ENCODE results near the gene ACRBP. TPM values are rescaled to one million over a fixed set of nuclear protein-coding genes. Genes with fewer than 3 reads are reported as not detected.
"Not testable (repeated sequence)": the region's sequence is repeated elsewhere in the genome, so short reads cannot be mapped to it uniquely, and the experiment has no call there.

Gene ACRBP
- polyA plus RNA-seq, 5 donors = 5.5 to 7.4 (median 6.5) TPM

- no peak for DNase-seq
Observed at GRCh38 chr12:6615802-6616201, 31.4 kb downstream of the ACRBP start.

- DNase-seq = no peak
Observed at GRCh38 chr12:6614513-6615172, 32.6 kb downstream of the ACRBP start.

- DNase-seq = peak; percentile 97 to 98
Observed at GRCh38 chr12:6613776-6614512, 33.3 kb downstream of the ACRBP start.

GRCh38 chr12:6613015-6613775, 34.0 kb downstream of the ACRBP start:
- DNase-seq = peak; percentile 88

- no peak for DNase-seq
Observed at GRCh38 chr12:6612652-6613014, 34.6 kb downstream of the ACRBP start.

GRCh38 chr12:6612247-6612646, 35.0 kb downstream of the ACRBP start:
- no peak for DNase-seq

GRCh38 chr12:6608592-6609281, 38.5 kb downstream of the ACRBP start:
- DNase-seq = no peak

GRCh38 chr12:6607751-6608591, 39.3 kb downstream of the ACRBP start:
- DNase-seq = peak; percentile 82 to 86

- peak in 1 of 2 donors; percentile 39 for DNase-seq
Observed at GRCh38 chr12:6606331-6607131, 40.7 kb downstream of the ACRBP start.

- DNase-seq = no peak
Observed at GRCh38 chr12:6605421-6606330, 41.6 kb downstream of the ACRBP start.

GRCh38 chr12:6604259-6605029, 42.8 kb downstream of the ACRBP start:
- DNase-seq = no peak

GRCh38 chr12:6603095-6603567, 44.1 kb downstream of the ACRBP start:
- DNase-seq = no peak

- DNase-seq = no peak
Observed at GRCh38 chr12:6602526-6602925, 44.7 kb downstream of the ACRBP start.

GRCh38 chr12:6595673-6596072, 51.6 kb downstream of the ACRBP start:
- DNase-seq = not testable (repeated sequence)

- DNase-seq = no peak
Observed at GRCh38 chr12:6592087-6592486, 55.1 kb downstream of the ACRBP start.
